Neural cell (in vitro differentiated cells): Measurements from ENCODE around the gene SLC6A9.

Source experiments
- CTCF ChIP-seq: fragments of 450-650 bp; IDR thresholded peaks from 2 replicates; pipeline ENCODE4 v1.5.1; 2014; ENCODE audit warnings: antibody characterized with exemption, mild to moderate bottlenecking, moderate library complexity; ENCODE audit not compliant: poor library complexity, severe bottlenecking
- EP300 ChIP-seq: fragments of 450-650 bp; conservative IDR thresholded peaks from 2 replicates; pipeline ENCODE4 v1.6.1; 2014; ENCODE audit warnings: antibody characterized with exemption, mild to moderate bottlenecking, moderate library complexity; ENCODE audit not compliant: poor library complexity, severe bottlenecking
- EZH2 ChIP-seq: fragments of 200-600, 300-800 bp; shearing (Covaris generic), sonication (generic); IDR thresholded peaks from 2 replicates; pipeline ENCODE4 v1.6.1; 2014; ENCODE audit warnings: antibody characterized with exemption, low read length, borderline replicate concordance, mild to moderate bottlenecking; ENCODE audit not compliant: insufficient read depth, poor library complexity, severe bottlenecking
- MXI1 ChIP-seq: fragments of 450-650 bp; conservative IDR thresholded peaks from 2 replicates; pipeline ENCODE4 v1.6.1; 2014; ENCODE audit warnings: antibody characterized with exemption, mild to moderate bottlenecking; ENCODE audit not compliant: poor library complexity, severe bottlenecking
- RAD21 ChIP-seq: fragments of 450-650 bp; conservative IDR thresholded peaks from 2 replicates; pipeline ENCODE4 v1.6.1; 2014; ENCODE audit warnings: antibody characterized with exemption, mild to moderate bottlenecking, moderate library complexity

- TF ChIP-seq EZH2 (no peak), EP300 (no peak), CTCF (no peak), MXI1 (no peak), RAD21 (no peak)
Observed at GRCh38 chr1:43994071-43994470, 37.2 kb downstream of the SLC6A9 start.
